HepG2 (cell line): ENCODE measurements around the gene CTNNBL1. TPM values are rescaled to one million over a fixed set of nuclear protein-coding genes. Genes with fewer than 3 reads are reported as not detected.

Experiments used
- ESRRA ChIP-seq: sonication (generic); formaldehyde crosslinking; IDR thresholded peaks from 2 replicates; pipeline ENCODE4 v1.5.1; 2020; ENCODE audit warnings: mild to moderate bottlenecking, low read depth, missing genetic modification reagents
- HDAC2 ChIP-seq: sonication (generic); formaldehyde crosslinking; IDR thresholded peaks from 2 replicates; pipeline ENCODE4 v1.4.0; 2020; ENCODE audit warnings: missing genetic modification reagents
- TEAD3 ChIP-seq: optimal IDR thresholded peaks from 2 replicates; pipeline ENCODE3; 2016; ENCODE audit warnings: borderline replicate concordance
- polyA plus RNA-seq, 8 experiments: library from polyadenylated mRNA; depleted of rRNA in 3 of 8; stranded (reverse) in 7 of 8; unstranded in 1 of 8; fragments of >200 nt; fragmentation: Illumina TruSeq in 4 of 8; extraction: Trizol in 4 of 8; gene quantifications; 2 replicates each; pipeline versions ENCODE4 v1.2.1 to v1.2.3, GENCODE V29; 2011 to 2016; ENCODE audit warnings: low read depth in 4 of 8, missing spikeins in 1 of 8, mixed read lengths in 1 of 8; ENCODE audit not compliant: insufficient read depth in 1 of 8
- total RNA-seq, 5 experiments: library from RNA; depleted of rRNA; stranded (reverse); fragments of >200 nt; fragmentation: Illumina TruSeq; extraction: Trizol; gene quantifications; 2 replicates each; pipeline ENCODE4 v1.2.3, GENCODE V29; 2016; ENCODE audit warnings: low read depth in 1 of 5
- TF ChIP-seq, protein P1 (sequence below): IDR thresholded peaks from 2 replicates; pipeline ENCODE4 v1.6.1; 2016; ENCODE audit warnings: low read depth
- TF ChIP-seq, protein P2 (sequence below): IDR thresholded peaks from 2 replicates; pipeline ENCODE4 v1.6.1; 2016; ENCODE audit warnings: missing biosample characterization, missing genetic modification reagents, low read depth
- TF ChIP-seq, protein P3 (sequence below): IDR thresholded peaks from 2 replicates; pipeline ENCODE4 v1.6.1; 2016; ENCODE audit warnings: low read depth, missing genetic modification reagents, missing compliant biosample characterization
- TF ChIP-seq, protein P4 (sequence below): fragments of 450-650 bp; IDR thresholded peaks from 2 replicates; pipeline ENCODE4 v1.6.1; 2017; ENCODE audit warnings: mild to moderate bottlenecking
- TF ChIP-seq, protein P5 (sequence below): sonication (generic); formaldehyde crosslinking; conservative IDR thresholded peaks from 2 replicates; pipeline ENCODE4 v1.8.0; 2022; ENCODE audit warnings: low read depth, missing genetic modification reagents
- TF ChIP-seq, protein P6 (sequence below): sonication (generic); formaldehyde crosslinking; IDR thresholded peaks from 2 replicates; pipeline ENCODE4 v1.5.0; 2020; ENCODE audit warnings: mild to moderate bottlenecking, missing genetic modification reagents, moderate library complexity

Gene CTNNBL1
- total and polyA plus RNA-seq, 2 of the 13 experiments (the other 11 are each of a cell fraction or from before 2014, with no cell fraction given), result 49.3 to 94.6 TPM

DNA sequence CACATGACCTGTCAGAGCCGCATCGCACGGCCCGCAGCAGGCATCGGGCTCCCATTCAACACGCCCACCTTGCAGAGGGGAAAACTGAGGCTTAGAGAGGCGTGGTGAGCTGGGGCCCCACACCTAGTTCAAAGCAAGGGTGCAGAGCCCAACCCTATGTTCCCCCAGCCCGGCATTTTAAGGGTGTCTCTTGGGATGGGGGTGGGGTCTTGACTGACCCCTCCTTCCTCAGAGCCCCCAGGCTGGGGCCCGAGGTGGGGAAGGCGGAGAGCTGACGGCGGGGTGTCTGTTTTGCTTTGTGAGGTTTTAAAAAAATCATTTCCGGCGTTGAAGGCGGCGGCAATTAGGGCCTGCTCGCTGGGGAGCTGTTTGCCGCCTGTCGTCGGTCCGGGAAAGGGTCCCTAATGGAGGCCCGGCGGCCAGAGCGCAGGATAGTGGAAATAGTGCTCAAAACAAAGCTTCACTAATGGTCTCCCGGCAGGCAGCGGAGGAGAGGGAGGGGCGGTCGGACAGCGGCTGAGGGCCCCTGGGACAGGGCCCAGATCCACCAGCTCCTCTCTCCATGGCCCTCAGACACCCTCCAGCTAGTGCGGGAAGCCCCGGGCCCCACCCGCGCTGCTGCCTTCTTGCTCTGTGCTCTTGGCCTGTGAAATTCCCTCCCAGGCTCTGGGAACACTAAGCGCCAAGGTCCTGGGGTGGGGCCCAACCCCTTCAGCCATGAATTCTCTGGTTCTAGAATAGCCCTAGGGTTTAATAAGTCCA lies 221.0 kb downstream of the CTNNBL1 start (continued):
- TF ChIP-seq, protein P1, sequence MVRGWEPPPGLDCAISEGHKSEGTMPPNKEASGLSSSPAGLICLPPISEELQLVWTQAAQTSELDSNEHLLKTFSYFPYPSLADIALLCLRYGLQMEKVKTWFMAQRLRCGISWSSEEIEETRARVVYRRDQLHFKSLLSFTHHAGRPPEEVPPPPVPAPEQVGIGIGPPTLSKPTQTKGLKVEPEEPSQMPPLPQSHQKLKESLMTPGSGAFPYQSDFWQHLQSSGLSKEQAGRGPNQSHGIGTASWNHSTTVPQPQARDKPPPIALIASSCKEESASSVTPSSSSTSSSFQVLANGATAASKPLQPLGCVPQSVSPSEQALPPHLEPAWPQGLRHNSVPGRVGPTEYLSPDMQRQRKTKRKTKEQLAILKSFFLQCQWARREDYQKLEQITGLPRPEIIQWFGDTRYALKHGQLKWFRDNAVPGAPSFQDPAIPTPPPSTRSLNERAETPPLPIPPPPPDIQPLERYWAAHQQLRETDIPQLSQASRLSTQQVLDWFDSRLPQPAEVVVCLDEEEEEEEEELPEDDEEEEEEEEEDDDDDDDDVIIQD (CRISPR knock-in tag), result no peak
- no peak; the same call in 1 of the 2 replicates for TF ChIP-seq HDAC2
- TF ChIP-seq, protein P2, sequence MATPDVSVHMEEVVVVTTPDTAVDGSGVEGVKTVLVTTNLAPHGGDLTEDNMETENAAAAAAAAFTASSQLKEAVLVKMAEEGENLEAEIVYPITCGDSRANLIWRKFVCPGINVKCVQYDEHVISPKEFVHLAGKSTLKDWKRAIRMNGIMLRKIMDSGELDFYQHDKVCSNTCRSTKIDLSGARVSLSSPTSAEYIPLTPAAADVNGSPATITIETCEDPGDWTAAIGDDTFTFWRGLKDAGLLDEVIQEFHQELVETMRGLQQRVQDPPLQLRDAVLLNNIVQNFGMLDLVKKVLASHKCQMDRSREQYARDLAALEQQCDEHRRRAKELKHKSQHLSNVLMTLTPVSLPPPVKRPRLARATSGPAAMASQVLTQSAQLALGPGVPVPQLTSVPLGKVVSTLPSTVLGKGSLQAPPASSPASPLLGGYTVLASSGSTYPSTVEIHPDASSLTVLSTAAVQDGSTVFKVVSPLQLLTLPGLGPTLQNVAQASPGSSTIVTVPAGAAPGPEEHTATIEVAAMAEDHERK, result no peak
- TF ChIP-seq ESRRA (CRISPR knock-in tag), result no peak
- TF ChIP-seq, protein P3, sequence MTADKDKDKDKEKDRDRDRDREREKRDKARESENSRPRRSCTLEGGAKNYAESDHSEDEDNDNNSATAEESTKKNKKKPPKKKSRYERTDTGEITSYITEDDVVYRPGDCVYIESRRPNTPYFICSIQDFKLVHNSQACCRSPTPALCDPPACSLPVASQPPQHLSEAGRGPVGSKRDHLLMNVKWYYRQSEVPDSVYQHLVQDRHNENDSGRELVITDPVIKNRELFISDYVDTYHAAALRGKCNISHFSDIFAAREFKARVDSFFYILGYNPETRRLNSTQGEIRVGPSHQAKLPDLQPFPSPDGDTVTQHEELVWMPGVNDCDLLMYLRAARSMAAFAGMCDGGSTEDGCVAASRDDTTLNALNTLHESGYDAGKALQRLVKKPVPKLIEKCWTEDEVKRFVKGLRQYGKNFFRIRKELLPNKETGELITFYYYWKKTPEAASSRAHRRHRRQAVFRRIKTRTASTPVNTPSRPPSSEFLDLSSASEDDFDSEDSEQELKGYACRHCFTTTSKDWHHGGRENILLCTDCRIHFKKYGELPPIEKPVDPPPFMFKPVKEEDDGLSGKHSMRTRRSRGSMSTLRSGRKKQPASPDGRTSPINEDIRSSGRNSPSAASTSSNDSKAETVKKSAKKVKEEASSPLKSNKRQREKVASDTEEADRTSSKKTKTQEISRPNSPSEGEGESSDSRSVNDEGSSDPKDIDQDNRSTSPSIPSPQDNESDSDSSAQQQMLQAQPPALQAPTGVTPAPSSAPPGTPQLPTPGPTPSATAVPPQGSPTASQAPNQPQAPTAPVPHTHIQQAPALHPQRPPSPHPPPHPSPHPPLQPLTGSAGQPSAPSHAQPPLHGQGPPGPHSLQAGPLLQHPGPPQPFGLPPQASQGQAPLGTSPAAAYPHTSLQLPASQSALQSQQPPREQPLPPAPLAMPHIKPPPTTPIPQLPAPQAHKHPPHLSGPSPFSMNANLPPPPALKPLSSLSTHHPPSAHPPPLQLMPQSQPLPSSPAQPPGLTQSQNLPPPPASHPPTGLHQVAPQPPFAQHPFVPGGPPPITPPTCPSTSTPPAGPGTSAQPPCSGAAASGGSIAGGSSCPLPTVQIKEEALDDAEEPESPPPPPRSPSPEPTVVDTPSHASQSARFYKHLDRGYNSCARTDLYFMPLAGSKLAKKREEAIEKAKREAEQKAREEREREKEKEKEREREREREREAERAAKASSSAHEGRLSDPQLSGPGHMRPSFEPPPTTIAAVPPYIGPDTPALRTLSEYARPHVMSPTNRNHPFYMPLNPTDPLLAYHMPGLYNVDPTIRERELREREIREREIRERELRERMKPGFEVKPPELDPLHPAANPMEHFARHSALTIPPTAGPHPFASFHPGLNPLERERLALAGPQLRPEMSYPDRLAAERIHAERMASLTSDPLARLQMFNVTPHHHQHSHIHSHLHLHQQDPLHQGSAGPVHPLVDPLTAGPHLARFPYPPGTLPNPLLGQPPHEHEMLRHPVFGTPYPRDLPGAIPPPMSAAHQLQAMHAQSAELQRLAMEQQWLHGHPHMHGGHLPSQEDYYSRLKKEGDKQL (CRISPR knock-in tag), result no peak
- no peak for TF ChIP-seq TEAD3 (CRISPR knock-in tag)
- TF ChIP-seq, protein P4, sequence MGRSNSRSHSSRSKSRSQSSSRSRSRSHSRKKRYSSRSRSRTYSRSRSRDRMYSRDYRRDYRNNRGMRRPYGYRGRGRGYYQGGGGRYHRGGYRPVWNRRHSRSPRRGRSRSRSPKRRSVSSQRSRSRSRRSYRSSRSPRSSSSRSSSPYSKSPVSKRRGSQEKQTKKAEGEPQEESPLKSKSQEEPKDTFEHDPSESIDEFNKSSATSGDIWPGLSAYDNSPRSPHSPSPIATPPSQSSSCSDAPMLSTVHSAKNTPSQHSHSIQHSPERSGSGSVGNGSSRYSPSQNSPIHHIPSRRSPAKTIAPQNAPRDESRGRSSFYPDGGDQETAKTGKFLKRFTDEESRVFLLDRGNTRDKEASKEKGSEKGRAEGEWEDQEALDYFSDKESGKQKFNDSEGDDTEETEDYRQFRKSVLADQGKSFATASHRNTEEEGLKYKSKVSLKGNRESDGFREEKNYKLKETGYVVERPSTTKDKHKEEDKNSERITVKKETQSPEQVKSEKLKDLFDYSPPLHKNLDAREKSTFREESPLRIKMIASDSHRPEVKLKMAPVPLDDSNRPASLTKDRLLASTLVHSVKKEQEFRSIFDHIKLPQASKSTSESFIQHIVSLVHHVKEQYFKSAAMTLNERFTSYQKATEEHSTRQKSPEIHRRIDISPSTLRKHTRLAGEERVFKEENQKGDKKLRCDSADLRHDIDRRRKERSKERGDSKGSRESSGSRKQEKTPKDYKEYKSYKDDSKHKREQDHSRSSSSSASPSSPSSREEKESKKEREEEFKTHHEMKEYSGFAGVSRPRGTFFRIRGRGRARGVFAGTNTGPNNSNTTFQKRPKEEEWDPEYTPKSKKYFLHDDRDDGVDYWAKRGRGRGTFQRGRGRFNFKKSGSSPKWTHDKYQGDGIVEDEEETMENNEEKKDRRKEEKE, result no peak
- TF ChIP-seq, protein P5, sequence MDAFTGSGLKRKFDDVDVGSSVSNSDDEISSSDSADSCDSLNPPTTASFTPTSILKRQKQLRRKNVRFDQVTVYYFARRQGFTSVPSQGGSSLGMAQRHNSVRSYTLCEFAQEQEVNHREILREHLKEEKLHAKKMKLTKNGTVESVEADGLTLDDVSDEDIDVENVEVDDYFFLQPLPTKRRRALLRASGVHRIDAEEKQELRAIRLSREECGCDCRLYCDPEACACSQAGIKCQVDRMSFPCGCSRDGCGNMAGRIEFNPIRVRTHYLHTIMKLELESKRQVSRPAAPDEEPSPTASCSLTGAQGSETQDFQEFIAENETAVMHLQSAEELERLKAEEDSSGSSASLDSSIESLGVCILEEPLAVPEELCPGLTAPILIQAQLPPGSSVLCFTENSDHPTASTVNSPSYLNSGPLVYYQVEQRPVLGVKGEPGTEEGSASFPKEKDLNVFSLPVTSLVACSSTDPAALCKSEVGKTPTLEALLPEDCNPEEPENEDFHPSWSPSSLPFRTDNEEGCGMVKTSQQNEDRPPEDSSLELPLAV (CRISPR knock-in tag), result no peak
- TF ChIP-seq, protein P6, sequence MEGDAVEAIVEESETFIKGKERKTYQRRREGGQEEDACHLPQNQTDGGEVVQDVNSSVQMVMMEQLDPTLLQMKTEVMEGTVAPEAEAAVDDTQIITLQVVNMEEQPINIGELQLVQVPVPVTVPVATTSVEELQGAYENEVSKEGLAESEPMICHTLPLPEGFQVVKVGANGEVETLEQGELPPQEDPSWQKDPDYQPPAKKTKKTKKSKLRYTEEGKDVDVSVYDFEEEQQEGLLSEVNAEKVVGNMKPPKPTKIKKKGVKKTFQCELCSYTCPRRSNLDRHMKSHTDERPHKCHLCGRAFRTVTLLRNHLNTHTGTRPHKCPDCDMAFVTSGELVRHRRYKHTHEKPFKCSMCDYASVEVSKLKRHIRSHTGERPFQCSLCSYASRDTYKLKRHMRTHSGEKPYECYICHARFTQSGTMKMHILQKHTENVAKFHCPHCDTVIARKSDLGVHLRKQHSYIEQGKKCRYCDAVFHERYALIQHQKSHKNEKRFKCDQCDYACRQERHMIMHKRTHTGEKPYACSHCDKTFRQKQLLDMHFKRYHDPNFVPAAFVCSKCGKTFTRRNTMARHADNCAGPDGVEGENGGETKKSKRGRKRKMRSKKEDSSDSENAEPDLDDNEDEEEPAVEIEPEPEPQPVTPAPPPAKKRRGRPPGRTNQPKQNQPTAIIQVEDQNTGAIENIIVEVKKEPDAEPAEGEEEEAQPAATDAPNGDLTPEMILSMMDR, result no peak
